ENCODE results near the gene CMC2.

DNA sequence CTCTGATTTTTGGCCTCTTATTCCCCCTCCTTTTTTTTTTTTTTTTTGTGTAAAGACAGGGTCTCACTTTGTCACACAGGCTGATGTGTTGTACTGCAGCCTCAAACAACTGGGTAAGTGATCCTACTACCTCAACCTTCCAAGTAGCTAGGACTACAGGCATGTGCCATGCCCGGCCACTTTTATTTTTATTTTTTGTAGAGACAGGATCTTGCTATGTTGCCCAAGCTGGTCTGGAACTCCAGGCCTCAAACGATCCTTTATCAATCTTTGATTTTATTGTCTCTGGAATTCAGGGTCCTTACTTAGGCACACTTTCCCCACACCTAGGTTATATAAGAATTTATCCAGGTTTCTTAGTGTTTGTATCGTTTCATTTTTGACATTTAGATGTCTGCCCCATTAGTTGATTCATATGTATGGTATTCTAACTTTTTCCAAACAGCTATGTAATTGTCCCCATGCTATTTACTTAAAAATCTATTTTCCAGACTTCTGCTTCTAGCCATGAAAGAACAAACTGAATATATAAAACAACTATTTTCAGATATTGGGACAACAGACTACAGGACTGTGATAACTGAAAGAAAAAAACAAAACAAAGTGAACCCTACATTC, 13.9 kb downstream of the CMC2 start:
- TF ChIP-seq, protein P1, sequence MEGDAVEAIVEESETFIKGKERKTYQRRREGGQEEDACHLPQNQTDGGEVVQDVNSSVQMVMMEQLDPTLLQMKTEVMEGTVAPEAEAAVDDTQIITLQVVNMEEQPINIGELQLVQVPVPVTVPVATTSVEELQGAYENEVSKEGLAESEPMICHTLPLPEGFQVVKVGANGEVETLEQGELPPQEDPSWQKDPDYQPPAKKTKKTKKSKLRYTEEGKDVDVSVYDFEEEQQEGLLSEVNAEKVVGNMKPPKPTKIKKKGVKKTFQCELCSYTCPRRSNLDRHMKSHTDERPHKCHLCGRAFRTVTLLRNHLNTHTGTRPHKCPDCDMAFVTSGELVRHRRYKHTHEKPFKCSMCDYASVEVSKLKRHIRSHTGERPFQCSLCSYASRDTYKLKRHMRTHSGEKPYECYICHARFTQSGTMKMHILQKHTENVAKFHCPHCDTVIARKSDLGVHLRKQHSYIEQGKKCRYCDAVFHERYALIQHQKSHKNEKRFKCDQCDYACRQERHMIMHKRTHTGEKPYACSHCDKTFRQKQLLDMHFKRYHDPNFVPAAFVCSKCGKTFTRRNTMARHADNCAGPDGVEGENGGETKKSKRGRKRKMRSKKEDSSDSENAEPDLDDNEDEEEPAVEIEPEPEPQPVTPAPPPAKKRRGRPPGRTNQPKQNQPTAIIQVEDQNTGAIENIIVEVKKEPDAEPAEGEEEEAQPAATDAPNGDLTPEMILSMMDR (IDR thresholded peaks at IDR 0.05; ENCODE audit: low read depth, low read length, poor library complexity, severe bottlenecking): no peak
- no peak for TF ChIP-seq EZH2phosphoT487 (IDR thresholded peaks at IDR 0.05; ENCODE audit: borderline replicate concordance, low read length)
